ENCODE data around the gene AZU1.

The AZU1 gene

GRCh38 chr19:879711-880438 is 52.2 kb downstream of the AZU1 start:
- no peak overlapping the region for H3K27ac ChIP-seq (ENCODE audit: low read depth, low read length)
- no peaks in the 10 kb centered on the region for H3K9me3 ChIP-seq (ENCODE audit: control insufficient read depth in 5 of 5, low read length in 5 of 5)
- H3K9ac ChIP-seq (ENCODE audit: low read length in 5 of 5), result no peak overlapping the region
- no peaks in the 10 kb centered on the region for H3K4me1 ChIP-seq (ENCODE audit: control insufficient read depth in 5 of 5, insufficient read depth in 5 of 5, low read length in 5 of 5)
- no peak overlapping the region for H3K4me3 ChIP-seq (ENCODE audit: low read depth in 1 of 5, low read length in 5 of 5)
- H3K27me3 ChIP-seq (ENCODE audit: control insufficient read depth in 5 of 5, insufficient read depth in 4 of 5, low read length in 5 of 5), result no peaks in the 10 kb centered on the region
- peaks cover 0 to 84% (median 66%) of the 10 kb centered on the region in 5 donors for H3K36me3 ChIP-seq (ENCODE audit: control insufficient read depth in 5 of 5, insufficient read depth in 5 of 5, low read length in 5 of 5)
